Putamen (tissue), 1 donor: ENCODE data around the gene FBXL4.
"Not testable (repeated sequence)": the region's sequence is repeated elsewhere in the genome, so short reads cannot be mapped to it uniquely, and the experiment has no call there.

ENCODE experiments used
- DNase-seq: peaks from one replicate; pipeline ENCODE4 v3.0.0-alpha.2; 2016; ENCODE audit warnings: low spot score

Gene FBXL4

GRCh38 chr6:98945311-98946115, 2.2 kb downstream of the FBXL4 start:
- DNase-seq, result no peak

GRCh38 chr6:98944598-98945081, 3.1 kb downstream of the FBXL4 start:
- no peak for DNase-seq

DNA sequence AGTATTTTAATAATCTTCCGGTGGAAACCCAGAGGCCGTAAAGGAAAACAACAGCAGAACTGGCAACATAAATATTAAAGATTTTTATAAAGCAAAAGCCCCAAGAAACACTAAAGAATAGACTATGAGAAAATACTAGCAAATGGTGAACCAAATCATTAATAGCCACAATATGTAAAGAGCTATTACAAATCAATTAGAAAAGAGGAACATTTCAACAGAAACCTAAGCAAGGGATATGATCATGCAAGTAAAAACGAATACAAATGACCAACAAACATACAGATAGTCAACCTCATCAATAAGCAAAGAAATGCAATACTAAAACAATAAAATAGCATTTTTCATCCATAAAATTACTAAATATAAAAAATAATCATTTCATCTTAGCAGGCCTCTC, 3.6 kb downstream of the FBXL4 start:
- no peak for DNase-seq

GRCh38 chr6:98942263-98942803, 5.4 kb downstream of the FBXL4 start:
- no peak for DNase-seq

DNA sequence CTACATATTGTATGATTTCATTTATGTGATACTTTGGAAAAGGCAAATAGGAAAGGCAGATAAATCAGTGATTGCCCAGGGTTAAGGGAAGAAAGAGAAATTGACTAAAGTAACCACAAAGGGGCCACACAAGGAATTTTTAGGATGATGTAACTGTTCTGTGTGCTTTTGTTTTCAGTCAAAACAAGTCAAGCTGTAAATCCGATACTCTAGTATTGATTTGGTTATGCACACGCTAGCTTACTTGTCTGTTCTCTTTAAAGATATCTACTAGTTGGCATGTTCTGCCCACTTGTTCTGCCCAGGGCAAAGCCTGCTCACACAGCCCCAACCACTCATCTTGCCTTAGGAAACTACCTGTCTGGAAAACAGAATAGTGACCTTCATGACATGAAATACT, 6.4 kb downstream of the FBXL4 start:
- no peak for DNase-seq

- DNase-seq, result no peak
Observed at GRCh38 chr6:98937351-98937750, 10.4 kb downstream of the FBXL4 start.

GRCh38 chr6:98932381-98932780, 15.4 kb downstream of the FBXL4 start:
- DNase-seq, result no peak

DNA sequence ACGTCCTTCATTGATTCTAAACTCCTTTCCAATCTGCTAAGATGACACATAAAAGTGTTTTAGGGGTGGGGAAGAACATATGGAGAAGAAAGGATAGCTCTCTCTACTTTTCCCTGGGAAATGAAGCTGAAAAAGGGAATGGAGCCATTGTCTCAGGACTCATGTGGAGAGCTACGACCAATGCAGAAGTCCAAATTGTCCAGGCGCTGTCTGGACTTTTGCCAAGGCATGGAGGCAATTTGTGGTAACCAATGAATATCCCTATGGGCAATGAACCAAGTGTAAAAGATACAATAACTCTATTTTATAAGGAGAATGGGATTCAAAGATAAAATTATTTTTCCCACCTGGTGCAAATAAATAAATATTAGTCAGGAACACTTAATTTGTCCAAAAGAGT, 16.1 kb downstream of the FBXL4 start:
- no peak for DNase-seq

GRCh38 chr6:98929498-98930060, 18.2 kb downstream of the FBXL4 start:
- no peak for DNase-seq

DNA sequence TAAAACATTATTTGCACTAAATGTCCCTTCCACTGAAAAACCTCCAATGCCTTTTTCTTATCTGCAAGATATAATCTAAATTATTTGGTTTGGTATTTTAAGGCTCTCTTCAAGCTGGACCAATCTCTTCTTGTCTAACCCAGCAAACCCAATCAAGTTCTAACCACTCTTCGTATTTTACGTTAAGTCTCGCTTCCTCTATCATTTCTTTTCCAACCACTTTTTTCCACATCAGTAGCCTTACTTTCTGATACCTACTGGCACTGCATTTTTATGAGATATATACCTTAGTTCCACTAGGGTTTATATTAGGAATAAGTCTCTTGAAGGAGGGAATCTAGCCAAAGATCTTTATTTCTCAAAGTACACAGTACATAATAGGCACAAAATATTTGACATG, 19.1 kb downstream of the FBXL4 start:
- DNase-seq, result no peak

DNA sequence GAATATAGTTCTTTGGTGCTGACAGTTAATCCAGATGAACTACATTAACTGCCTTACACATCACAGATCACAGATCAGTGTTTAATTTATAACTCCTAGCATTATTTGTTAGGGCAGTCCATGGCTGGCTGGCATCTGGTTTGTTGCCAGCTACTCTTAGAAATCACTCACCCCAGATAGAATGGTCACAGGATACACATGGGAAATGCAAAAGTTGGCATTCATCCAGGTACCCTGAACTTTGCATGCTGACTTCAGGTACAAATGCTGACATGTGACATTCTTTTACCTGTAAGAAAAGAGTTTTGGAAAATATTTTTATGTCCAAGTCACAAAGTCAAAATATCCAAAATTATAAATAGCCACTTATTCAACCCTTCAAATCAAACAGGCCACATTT, 20.2 kb downstream of the FBXL4 start:
- DNase-seq, result no peak

DNA sequence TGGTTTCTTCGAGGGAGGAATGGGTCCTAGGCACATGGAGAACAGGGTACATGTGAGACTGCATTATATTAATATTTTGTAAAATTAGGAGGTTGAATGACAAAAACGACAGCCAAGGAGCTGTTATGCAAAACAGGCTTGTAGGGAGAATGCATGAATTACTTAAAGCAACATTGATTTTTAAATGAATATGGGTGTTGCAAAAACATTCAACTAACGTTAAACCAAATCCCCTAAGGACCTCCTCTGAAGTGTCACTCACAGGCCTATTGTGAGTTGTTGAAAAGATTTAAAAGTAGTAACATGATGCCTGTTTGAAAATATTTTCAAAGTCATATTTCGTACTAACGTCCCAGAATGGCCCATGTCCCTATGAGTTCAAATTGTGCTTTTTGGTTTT, 21.9 kb downstream of the FBXL4 start:
- DNase-seq, result no peak

DNA sequence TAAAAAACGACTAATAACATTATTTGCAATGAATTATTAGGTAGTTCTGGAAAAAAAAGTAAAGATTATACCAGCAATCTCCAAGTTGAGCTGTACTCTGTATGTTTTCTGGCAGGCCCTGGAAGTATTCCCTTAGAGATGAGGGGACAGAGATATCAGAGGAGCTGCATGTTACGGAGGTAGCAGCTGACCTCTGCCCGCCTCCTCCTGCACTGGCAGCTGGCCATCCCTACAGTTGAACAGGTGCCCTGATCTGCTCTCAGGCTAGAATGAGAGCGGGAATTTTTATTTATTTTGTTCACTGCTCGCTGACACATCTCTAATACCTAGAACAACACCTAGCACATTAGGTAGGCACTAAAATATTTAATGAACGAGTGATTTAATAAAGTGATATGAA, 23.1 kb downstream of the FBXL4 start:
- no peak for DNase-seq

GRCh38 chr6:98920904-98921431, 26.8 kb downstream of the FBXL4 start:
- DNase-seq, result no peak

- DNase-seq, result not testable (repeated sequence)
Observed at GRCh38 chr6:98910946-98911345, 36.8 kb downstream of the FBXL4 start.

DNA sequence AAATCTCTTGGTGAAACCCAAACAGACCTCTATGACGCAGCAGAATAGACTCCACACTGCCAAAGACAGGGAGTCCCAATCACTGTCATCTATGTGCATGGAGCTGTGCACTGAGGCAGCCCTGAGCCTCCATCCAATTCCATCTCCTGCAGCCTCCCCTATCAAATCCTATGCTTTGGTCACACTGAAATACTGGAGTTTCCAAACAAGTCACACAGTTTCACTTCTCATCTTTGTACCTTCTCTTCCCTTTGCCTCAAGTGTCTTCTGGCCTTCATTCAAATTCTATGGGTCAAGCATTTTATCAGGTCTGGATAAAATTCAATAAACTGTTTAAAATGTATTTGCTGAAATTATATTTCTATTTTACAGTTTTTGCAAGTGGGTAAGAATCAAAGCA, 38.5 kb downstream of the FBXL4 start:
- no peak for DNase-seq

DNA sequence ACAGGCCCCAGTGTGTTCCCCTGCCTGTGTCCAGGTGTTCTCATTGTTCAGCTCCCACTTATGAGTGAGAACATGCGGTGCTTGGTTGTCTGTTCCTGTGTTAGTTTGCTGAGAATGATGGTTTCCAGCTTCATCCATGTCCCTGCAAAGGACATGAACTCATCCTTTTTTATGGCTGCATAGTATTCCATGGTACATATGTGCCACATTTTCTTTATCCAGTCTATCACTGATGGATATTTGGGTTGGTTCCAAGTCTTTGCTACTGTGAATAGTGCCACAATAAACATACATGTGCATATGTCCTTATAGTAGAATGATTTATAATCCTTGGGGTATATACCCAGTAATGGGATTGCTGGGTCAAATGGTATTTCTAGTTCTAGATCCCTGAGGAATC, 41.4 kb downstream of the FBXL4 start:
- DNase-seq, result not testable (repeated sequence)

GRCh38 chr6:98905759-98906158, 42.0 kb downstream of the FBXL4 start:
- no peak for DNase-seq

- DNase-seq, result no peak
Observed at GRCh38 chr6:98904096-98904495, 43.6 kb downstream of the FBXL4 start.

DNA sequence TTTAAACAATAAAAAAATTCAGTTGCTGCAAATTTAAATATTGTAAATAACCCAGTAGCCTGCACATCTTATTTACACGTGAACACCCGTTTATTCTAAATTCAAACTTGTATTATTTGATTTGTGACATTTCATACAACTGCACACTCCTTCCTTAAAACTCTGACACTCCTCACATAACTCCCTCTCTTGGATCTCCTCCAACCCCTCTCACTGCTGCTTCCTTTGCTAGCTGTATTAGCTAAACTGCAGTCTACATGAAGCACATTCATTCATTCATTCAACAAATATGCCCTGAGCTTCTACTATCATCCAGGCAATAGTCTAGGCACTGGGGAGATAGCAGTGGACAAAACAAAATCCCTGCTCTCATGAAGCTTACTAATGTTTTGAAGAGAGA, 47.0 kb downstream of the FBXL4 start:
- no peak for DNase-seq

DNA sequence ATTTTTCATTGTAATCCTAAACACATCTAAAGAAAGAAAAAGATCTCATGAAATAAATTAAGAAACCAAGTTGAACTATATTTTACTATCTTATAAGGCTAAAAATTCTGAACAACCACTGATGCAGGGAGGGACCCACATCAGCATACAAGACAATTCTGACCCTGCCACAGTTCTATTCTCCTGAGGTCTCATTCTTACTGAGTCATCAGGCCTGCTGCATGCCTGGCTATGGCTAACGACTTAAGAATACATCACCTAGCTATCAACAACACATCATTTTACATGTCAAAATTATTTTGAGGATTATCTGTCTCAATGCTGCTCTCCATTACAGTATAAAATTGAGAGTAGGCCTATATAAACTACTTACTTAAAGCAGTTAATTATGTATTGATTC, 52.9 kb downstream of the FBXL4 start:
- DNase-seq, result no peak

DNA sequence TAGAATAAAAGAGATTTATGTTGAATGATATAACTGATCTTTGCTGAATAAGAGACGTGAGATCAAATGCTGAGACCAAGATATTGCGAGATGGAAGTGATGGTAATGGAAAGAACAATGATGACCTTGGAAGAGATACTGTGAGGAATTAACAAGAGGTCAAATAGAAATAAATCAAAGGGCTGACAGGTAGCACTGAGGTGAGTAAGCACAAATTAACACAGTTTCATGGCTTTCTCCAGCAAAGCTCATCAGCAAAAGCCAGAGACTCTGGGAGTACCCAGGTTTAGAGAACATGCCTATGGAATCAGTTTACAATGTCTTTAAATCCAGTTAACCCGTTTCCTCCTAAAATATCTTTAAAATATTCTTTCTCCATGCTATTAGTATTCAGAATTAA, 60.1 kb downstream of the FBXL4 start:
- no peak for DNase-seq

DNA sequence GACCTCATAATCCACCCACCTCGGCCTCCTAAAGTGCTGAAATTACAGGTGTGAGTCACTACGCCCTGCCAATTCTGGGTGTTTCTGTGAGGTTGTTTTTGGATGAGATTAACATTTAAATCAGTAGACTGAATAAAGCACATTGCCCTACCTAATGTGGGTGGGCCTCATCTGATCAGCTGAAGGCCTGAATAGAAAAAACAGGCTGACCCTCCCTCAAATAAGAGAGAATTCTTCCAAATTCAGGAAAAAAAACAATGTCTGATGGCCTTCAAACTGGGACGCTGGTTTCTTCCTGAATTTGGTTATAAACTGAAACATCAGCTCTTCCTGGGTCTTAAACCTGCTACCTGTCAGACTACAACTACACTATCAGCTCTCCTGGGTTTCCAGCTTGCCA, 62.4 kb downstream of the FBXL4 start:
- DNase-seq, result no peak
